Thyroid gland (tissue), 4 donors: Measurements from ENCODE around the gene POLR3E.

ENCODE experiments used
- CTCF ChIP-seq, 6 experiments: fragments of 200-600 bp in 3 of 6; fragments of 450-650 bp in 3 of 6; sonication (generic) in 3 of 6; IDR thresholded peaks; one replicate each; pipeline ENCODE4 v1.5.1; 2016 to 2019; ENCODE audit warnings: antibody characterized with exemption in 6 of 6, mild to moderate bottlenecking in 2 of 6, inconsistent platforms in 1 of 6, moderate library complexity in 1 of 6
- POLR2A ChIP-seq, 2 donors: fragments of 450-650 bp; IDR thresholded peaks; one replicate each; pipeline ENCODE4 v1.6.1; 2017; ENCODE audit warnings: antibody characterized with exemption in 2 of 2, mild to moderate bottlenecking in 2 of 2, moderate library complexity in 1 of 2

GRCh38 chr16:22380529-22380928 lies 83.3 kb downstream of the POLR3E start:
- TF ChIP-seq CTCF (IDR thresholded peaks at IDR 0.05) (no peak), POLR2A (IDR thresholded peaks at IDR 0.05) (no peak)
